HG03064 (cell line): ENCODE results near the gene BTBD19.
"Not testable (repeated sequence)": the region's sequence is repeated elsewhere in the genome, so short reads cannot be mapped to it uniquely, and the experiment has no call there.

ENCODE experiments used
- ATAC-seq: cut with Tn5 transposase; IDR thresholded peaks from one replicate; pipeline ENCODE4 v1.9.1; 2021; ENCODE audit warnings: low read depth; ENCODE audit not compliant: unreplicated experiment

The BTBD19 gene

DNA sequence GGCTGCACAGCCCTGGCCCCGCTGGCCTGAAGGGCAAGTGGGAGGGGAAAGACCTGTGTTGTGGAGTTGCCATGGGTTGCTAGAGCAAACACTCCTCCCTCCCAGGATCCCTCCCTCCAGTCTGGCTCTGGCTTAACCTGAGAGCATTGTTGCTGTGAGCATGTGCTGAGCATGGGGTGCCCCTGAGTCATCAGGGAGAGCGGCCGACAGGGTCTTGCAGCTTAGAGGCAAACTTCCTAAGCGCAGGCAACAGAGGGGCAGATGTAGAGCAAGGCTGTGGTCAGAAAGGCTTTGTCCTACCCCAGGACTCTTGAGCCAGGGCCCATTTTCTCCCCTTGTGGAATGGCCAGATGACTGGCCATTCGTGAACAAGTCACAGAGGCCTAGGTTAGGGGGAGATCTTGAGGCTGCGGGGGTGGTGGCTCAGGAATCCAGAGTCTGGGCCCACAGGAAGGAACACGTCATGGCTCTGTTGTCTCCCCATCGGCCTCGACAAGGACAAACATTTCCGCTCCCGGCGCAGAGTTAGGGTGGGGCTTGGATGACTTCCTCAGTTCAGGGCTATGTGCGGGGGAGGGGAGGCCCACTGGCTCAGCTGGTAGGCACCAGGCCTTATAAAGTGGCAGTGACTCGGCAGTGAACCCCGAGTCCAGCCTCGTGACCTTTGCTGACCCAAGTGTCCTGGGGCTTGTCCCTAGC is 810 bp upstream of the BTBD19 start:
- ATAC-seq, result no peak

DNA sequence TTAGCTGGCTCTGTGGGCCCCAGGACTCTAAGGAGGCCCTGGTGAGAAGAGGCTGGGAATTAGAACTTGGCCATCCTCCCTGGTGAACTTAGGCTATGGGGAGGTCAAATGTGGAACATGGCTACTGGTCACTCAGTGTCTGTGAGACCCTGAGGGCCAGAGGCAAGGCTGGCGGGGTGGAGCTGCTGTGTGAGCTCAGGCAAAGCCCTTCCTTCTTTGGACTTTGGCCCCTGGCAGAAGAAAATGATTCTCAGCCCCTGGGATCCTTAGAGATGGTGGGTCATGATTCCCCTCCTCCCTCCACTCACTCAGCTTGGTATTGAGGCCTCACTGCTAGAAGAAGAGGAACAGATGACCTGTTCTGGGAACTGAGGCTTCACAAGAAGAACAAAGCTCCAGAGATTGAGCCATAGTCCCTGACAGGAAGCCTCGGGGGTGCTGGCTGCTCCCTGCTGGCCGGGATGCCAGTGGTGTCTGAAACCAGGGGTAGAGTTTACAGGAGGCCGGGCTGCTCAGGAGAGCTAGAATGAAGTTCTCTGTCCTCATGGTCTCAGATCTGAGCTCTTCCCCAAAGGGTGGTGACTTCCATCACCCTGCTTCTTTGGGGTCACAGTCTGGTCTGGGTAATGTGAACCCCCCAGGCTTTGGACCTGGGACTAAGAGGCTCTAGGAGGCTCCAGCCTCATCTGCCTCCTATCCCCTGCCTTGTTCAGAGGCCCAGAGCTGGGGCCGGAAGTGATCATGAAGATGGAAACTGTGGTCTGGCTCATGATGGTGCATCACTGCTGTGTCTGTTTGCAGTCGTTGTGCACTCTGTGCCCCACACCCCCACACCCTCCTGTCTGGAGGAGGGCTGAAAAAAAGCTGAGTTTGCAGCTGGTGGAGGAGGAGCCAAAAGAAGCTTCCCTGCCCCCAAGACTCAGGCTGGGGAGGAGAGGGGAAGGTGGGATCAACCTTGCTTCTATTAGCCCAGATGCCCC is 905 bp downstream of the BTBD19 start:
- peak; percentile 38 for ATAC-seq

DNA sequence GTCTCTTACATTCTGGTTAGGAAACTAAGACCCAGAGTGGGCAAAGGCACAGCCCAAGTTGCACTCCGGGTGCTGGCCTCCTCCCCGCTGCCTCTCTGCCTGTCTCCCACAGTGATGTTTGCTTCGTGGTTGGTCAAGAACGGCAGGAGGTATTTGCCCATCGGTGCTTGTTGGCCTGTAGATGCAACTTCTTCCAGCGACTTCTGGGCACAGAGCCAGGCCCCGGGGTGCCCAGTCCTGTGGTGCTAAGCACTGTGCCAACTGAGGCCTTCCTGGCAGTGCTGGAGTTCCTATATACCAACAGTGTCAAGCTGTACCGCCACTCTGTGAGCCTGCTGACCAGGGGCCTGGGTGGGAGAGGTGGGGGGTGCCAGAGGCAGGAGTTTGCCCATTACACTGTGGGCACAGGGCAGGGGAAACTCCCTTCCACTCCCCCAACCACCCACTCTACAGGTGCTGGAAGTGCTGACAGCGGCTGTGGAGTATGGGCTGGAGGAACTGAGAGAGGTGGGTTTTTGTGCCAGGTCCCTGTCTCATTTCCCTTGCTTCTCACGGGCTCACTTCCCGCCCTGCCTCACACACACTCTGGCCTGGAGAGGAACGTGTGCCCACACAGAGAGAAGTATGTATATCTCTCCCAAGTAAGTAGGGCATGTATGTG is 1.9 kb downstream of the BTBD19 start:
- ATAC-seq, result no peak

DNA sequence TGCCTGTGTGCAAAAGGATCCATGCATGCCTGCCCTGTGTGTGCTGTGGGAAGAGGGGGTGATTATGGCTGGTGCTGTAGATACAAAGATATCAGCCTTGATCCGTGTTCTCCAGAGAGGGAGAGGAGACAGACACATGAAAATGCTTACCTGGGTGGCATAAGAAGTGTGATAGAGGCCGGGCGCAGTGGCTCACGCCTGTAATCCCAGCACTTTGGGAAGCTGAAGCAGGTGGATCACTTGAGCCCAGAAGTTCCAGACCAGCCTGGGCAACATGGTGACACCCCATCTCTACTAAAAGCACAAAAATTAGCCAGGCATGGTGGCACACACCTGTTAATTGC is 2.4 kb downstream of the BTBD19 start:
- not testable (repeated sequence) for ATAC-seq

DNA sequence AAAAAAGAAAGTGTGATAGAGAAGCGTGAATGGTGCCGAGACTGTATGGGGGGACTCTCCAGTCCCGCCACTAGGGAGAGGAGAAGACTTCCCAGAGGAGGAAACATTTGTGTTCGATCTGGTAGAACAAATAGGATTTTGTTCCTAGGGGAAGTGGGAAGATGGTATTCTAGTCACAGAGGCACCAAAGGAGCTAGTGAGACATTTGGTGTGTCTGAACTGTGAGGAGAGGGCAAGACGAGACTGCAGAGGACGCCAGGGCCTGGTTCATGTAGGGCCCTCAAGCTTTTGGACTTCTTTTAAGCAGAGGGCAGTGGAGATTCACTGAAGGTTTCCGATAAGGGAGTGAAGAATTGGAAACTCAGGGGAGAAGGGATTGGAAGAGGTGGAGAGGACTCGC is 2.9 kb downstream of the BTBD19 start:
- no peak for ATAC-seq

DNA sequence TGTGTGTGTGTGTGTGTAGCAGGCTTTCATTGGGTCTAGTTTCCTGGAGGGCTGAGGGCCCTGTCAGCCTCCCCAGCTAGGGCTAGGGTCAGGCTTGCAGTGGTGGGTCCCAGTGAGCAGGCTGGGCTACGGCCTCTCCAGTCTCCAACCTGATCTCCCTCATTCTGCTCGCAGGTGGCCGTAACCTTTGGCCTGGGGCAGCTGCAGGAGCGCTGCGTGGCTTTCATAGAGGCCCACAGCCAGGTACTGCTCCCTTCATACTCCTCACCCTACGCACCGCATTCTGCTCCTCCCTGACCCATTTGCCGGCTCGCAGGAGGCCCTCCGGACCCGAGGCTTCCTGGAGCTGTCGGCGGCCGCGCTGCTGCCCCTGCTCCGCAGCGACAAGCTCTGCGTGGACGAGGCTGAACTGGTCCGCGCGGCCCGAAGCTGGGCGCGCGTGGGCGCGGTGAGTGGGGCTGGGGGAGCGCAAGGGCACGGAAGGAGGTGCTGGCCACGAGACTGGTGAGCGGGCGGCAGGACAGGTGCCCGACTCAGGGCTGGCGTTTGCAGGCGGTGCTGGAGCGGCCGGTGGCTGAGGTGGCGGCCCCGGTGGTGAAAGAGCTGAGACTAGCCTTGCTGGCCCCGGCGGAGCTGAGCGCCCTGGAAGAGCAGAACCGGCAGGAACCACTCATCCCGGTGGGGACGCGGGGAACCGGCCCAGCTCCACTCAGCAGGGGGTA is 4.7 kb downstream of the BTBD19 start:
- ATAC-seq, result no peak

DNA sequence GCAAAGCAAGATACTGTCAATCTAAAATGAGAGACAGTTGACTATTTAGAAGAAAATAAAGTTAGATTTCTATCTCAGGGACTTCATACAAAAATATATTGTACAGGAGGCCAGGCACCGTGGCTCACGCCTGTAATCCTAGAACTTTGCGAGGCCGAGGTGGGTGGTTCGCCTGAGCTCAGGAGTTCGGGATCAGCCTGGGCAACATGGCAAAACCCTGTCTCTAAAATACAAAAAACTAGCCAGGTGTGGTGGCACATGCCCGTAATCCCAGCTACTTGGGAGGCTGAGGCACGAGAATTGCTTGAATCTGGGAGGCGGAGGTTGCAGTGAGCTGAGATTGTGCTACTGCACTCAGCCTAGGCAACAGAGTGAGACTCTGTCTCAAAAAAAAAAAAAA is 7.6 kb downstream of the BTBD19 start:
- ATAC-seq, result not testable (repeated sequence)

DNA sequence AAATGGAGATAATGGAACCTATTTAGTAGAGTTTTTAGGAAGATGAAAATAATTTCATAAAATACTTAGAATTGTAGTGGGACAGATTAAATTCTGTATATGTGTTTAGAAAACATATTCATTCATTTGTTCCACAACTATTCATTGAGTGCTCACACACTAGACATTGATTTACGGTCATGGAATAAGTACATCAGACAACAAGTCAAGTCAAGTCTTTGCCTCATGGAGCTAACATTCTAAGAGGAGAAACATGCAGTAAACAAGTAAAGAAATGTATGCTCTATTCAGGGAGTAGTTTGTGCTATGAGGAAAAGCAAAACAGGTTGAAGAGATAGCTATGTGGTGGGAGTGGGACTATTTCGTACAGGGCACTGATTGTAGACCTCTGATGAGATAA is 9.0 kb downstream of the BTBD19 start:
- ATAC-seq, result no peak

DNA sequence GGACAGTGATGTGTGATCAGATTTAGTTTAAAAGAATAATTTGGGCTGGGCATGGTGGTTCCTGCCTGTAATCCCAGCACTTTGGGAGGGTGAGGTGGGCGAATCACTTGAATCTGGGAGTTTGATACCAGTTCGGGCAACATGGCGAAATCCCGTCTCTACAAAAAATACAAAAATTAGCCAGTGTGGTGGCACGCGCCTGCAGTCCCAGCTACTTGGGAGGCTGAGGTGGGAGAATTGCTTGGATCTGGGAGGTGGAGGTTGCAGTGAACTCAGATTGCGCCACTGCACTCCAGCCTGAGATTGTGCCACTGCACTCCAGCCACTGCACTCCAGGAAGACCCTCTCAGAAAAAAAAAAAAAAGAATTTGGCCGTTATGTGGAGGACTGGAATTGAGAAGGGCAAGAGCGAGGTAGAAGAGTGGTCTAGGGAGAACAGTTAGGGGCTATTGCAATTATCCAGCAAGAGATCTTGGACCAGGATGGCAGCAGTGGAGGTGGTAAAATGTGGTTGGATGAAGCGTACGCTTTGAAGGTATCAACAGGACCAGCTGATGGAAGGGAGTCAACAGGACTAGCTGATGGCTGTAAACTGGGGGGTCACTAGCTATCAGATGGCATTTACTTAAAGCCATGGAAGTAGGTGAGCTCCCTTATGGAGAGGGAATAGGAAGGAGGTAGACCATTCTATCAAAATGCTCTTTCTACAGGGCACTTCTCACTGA is 9.6 kb downstream of the BTBD19 start:
- no peak for ATAC-seq

DNA sequence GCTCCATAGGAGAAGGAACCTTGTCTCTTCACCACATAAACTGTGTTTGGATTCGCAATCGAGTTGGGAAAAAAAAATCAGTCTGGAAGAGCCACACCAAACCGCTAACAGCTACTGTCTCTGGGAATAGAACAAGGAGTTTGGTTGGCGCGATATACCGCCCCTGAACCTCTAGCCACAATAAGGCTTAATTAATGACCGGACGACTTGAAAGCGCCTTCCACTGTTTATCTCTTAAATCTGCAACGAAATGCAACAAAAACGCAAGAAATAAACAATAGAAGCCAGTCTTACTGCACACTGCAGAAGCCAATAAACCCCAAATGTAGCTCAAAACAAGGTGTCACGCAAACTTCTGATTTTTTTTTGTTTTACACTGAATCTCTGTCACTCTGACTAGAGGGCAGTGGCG is 10.9 kb downstream of the BTBD19 start:
- no peak for ATAC-seq

DNA sequence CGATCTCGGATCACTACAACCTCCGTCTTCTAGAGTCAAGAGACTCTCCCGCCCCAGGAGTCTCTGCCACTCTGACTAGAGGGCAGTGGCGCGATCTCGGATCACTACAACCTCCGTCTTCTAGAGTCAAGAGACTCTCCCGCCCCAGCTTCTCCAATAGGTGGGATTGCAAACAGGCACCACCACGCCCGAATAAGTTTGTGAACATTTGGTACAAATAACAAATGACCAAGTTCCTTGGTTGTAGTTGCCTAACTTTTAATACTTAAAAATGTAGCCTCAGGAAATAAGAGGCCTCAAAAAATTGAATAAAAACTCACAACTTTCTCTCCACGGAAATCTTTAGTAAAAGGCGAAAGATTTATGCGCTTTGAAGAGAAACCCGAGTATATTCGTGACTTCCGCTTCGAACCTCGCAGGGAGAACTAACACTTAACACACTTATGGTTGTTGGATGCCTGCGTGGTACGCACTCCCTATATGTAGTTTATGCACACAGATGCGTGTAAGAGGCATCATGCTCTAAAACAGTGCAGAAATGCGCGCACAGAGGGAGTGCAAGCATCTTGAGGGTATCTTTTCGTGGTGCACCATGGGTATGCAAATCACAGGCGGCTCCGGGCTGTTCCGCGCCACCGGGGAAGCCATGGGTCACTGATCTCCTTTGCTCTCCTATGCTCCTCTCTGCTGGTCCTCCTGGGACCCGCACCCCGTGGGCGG is 11.4 kb downstream of the BTBD19 start:
- ATAC-seq, result peak; percentile 71

DNA sequence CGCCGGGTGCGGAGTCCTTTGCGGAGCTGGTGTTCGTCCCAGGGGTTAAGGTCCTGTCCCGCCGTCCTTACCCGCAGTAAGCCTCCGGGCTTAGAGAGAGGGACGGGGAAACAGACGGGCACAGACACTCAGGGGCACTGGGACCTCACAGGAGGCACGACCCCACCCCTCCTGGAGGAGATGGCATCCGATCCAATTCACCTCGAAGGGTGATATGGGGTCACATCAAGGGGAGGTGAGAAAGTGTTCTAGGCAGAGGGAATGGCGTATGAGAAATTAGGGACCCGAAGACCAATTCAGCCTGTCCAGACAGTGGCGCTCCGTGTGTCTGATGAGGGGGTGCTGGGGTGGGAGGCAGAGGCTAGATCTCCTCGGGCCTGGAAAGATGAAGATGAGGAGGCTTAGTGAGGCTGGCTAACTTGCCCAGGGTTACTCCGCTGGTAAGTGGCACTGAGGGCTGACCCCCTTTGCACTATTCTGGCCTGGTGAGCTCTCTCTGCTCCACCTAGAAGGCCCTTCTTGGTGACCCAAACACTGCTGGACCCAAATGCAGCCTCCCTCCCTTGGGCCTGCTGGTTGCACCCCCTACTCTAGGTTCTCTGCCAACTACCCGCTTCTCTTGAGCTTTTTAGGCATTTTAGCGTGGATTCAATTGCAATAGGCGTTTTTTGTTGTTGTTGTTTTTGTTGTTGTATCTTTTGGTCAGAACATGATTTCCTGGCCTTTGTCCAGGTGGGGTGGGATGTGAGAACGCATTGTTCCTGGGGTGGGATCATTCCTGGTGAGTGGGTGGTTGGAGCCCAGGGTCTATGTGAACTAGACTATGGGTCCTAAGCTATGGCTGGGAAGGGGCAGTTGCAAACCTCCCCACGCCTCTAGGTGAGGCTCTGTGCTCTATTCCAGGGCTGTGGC is 12.3 kb downstream of the BTBD19 start:
- ATAC-seq, result no peak

DNA sequence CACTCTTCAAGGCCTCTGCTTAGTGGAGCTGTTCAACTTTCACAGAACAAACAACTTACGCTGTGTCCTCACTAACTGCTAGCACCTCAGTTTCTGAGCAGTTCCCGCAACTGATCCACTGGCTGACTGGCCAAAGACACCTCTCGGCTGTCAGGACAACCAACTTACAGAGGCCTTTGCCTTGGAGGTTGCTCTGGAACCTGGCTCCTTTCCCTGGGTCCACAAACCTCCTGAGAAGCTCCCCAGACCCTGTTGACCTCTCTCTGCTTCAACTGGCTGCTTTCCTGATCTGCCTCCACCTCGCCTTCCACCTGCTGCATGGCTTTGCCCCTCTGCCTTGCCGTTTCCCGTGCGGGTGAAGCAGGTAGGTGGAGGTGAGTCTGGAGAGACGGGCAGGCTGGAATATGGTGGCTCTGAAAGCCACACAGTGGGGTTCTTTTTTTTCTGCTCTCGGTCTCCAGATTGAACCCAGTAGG is 13.0 kb downstream of the BTBD19 start:
- ATAC-seq, result no peak

DNA sequence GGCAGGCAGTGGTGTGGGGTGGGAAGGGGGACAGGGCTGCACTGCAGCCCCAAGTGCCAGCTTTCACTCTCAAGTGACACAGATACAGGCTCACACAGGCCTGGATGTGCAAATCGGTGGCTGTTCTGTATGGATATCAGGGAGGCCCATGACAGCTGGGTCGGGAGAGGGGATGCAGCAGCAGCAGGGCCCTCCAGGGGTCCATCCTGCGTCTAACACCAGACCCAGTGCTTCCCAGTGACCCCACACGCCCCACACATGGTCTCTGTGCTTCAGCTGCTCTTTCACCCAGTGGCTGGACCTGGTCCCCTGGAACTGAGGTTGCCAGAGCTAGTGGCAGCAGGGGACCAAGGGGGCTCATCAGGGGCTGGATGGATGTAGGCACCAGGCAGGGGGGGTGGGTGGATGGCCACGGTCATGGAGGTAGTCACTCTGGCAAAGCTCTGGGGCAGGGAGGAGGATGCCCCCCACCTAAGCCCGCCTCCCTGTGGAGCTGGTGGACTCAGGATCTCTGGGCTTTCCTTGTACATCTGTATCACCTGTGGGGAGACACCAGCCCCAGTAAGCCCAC is 13.9 kb downstream of the BTBD19 start:
- no peak for ATAC-seq

DNA sequence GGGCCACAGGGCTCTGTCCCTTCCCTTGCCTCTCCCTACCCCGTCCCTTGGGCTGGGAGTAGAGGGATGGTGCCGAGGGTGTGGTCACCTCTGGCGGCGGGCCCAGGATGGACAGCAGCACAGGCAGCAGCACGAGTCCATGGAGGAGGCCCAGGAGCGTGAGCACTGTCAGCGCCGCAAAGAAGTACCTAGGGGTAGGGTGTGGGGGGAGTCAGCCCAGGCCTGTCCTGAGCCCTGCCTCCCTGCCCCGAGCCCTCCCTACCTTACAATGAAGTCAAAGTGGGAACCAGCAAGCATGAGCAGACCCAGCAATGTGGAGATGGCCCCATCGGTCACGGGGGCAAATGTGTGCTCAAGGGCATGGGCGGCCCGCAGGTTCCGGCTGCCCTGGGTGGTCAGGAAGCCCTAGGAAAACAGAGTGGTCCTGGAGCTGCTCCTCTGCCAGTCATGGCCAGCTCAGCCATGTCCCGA is 14.7 kb downstream of the BTBD19 start:
- no peak for ATAC-seq

DNA sequence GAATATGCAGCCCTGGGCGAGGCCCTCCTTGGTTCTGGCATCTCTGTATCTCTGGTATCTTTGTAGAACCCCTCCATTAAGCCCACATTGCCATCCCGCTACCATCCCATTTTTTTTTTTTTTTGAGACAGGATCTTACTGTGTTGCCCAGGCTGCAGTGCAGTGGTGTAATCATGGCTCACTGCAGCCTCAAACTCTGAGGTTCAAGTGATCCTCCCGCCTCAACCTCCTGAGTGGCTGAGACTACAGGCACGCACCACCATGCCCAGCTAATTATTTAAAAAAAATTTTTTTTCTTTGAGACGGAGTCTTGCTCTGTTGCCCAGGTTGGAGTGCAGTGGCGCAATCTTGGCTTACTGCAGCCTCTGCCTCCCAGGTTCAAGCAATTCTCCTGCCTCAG is 16.1 kb downstream of the BTBD19 start:
- not testable (repeated sequence) for ATAC-seq

DNA sequence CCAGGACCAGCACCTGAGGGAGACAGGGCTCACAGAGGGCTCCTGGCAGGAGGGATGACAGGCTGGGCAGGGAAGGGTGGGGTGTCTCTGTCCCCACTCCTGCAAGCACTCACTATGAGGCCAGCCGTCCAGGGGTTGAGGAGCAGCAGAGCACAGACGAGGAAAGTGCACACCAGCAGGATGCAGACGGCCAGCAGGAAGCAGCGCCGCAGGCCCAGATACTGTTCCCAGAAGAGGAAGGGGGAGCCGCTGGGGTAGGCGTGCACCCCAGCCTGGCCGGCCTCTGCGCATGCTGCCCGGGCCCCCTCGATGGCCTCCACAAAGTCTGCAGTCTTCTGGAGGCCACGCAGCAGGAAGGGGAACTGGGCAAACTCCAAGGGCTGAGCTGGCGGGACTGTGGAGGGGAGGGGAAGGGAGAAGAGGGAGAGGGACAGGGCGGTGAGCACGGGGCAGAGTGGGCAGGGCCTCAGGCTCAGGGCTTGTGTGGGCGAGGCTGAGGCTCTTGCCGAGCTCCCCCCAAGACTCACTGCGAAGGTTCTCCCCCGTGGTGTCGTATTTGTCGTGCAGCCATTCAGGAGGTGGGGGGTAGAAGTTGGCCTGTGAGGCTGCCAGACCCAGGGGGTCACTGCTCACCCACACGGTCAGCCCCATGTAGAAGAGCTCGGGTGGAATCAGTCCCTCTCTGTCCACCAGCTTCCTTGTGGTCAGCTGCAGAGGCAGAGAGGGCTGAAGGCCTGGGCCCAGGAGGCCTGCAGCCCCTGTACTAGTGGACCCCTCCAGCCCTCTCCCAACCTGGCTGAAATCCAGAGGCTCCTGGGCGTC is 18.3 kb downstream of the BTBD19 start:
- no peak for ATAC-seq
